Activated CD8-positive, alpha-beta T cell treated with anti-CD3 and anti-CD28 coated beads for 36 hours (primary cell): ENCODE data around the gene GRIN1. TPM values are rescaled to one million over a fixed set of nuclear protein-coding genes. Genes with fewer than 3 reads are reported as not detected.

Experiments
- ATAC-seq: fragments of 200-7000 bp; cut with Tn5 transposase; one replicate; pipeline ENCODE4 v1.10.0; 2021; ENCODE audit warnings: mild to moderate bottlenecking, moderate library complexity
- CTCF ChIA-PET: fragments of 350-600 bp; sonication (Branson Sonifier 250); formaldehyde crosslinking; loops from one replicate; lab custom pipeline; 2021; ENCODE audit warnings: antibody characterized with exemption; lab: Charles Lee
- POLR2A ChIA-PET: fragments of 350-600 bp; sonication (Branson Sonifier 250); formaldehyde crosslinking; loops from one replicate; lab custom pipeline; 2021; ENCODE audit warnings: antibody characterized with exemption; lab: Charles Lee
- DNase-seq: peaks from one replicate; pipeline ENCODE4 v3.0.0-alpha.2; 2020
- H3K27ac Mint-ChIP-seq: one replicate; pipeline ENCODE4 v1.8.0; 2021; ENCODE audit warnings: mild to moderate bottlenecking, mixed read lengths
- H3K27me3 Mint-ChIP-seq: one replicate; pipeline ENCODE4 v1.8.0; 2021; ENCODE audit warnings: mixed read lengths
- H3K36me3 Mint-ChIP-seq: one replicate; pipeline ENCODE4 v1.8.0; 2021; ENCODE audit warnings: low read depth, mixed read lengths
- H3K4me1 Mint-ChIP-seq: one replicate; pipeline ENCODE4 v1.8.0; 2021; ENCODE audit warnings: low read depth, mixed read lengths
- H3K4me3 Mint-ChIP-seq: one replicate; pipeline ENCODE4 v1.8.0; 2021; ENCODE audit warnings: mild to moderate bottlenecking, moderate library complexity, mixed read lengths
- H3K9me3 Mint-ChIP-seq: one replicate; pipeline ENCODE4 v1.8.0; 2021; ENCODE audit warnings: mixed read lengths
- intact Hi-C: fragments of 100-400 bp; cut with micrococcal nuclease; formaldehyde crosslinking; loops from one replicate; pipeline ENCODE4 v1.10.0; 2022
- total RNA-seq, 2 experiments: library from RNA; stranded (reverse); gene quantifications; one replicate each; pipeline ENCODE4 v1.2.3, GENCODE V29; 2021
- TF ChIP-seq, protein P1 (sequence below): fragments of 200-600 bp; IDR thresholded peaks from one replicate; pipeline ENCODE4 v1.8.0; 2022; ENCODE audit warnings: antibody characterized with exemption, mild to moderate bottlenecking

GRIN1 gene
- total RNA-seq, 2 experiments from 2014 or later: not detected

DNA sequence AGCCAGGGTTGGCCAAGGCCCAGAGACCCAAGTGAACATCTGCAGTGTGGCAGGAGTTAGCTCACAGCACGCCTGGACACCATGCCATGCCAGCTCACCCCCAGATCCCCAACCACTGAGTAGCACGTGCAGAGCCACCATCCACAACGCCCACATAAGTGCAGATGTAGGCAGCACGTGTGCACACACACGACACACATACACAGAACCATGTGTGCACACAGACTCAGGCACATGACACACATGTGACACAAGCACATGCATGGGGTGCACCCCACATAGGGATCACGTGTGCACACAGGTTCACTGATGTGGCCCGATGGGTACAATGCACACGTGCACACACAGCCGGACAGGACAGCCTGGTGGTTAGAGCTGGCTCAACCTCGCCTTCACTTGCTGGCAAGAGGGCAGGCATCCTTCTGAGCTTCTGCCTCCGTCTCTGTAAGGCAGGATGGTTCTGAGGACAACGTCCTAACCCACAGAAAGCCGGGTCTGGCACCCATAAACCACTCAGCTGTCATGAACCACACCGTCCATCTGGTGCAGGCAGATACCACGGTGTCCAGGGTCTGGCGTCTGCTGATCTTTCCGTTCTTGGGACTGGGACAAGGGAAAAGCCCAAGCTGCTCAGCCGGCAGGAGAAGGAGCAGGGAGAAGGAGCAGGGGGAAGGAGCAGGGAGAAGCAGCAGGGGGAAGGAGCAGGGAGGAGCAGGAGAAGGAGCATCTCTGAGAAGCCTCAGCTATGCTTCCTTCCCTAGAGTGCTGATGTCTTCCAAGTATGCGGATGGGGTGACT is 18.9 kb downstream of the GRIN1 start:
- DNase-seq (no peak), ATAC-seq (no peak)
- Mint-ChIP-seq H3K27me3 (peaks cover 41% of the 10 kb centered on the region), H3K4me3 (no peak overlapping the region), H3K36me3 (no peaks in the 10 kb centered on the region), H3K4me1 (peaks cover 18% of the 10 kb centered on the region), H3K9me3 (no peaks in the 10 kb centered on the region), H3K27ac (no peak overlapping the region)
- TF ChIP-seq, protein P1, sequence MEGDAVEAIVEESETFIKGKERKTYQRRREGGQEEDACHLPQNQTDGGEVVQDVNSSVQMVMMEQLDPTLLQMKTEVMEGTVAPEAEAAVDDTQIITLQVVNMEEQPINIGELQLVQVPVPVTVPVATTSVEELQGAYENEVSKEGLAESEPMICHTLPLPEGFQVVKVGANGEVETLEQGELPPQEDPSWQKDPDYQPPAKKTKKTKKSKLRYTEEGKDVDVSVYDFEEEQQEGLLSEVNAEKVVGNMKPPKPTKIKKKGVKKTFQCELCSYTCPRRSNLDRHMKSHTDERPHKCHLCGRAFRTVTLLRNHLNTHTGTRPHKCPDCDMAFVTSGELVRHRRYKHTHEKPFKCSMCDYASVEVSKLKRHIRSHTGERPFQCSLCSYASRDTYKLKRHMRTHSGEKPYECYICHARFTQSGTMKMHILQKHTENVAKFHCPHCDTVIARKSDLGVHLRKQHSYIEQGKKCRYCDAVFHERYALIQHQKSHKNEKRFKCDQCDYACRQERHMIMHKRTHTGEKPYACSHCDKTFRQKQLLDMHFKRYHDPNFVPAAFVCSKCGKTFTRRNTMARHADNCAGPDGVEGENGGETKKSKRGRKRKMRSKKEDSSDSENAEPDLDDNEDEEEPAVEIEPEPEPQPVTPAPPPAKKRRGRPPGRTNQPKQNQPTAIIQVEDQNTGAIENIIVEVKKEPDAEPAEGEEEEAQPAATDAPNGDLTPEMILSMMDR: no peak
- CTCF ChIA-PET: interaction anchor here (1.2 kb wide), 1 partner anchor 31 kb away, joined by 5 read pairs; no protein-coding TSS in a partner anchor
- POLR2A ChIA-PET: interaction anchor here (1.0 to 2.4 kb wide), 2 partner anchors 17 to 43 kb away, joined by 3 to 11 read pairs; no protein-coding TSS in a partner anchor
- intact Hi-C loops: no loop called here

GRCh38 chr9:137158625-137159024 is 19.7 kb downstream of the GRIN1 start:
- peaks cover 44% of the 10 kb centered on the region for H3K27me3 Mint-ChIP-seq
- ChIA-PET CTCF (no interaction called here), POLR2A (interaction anchor here (1.0 to 2.4 kb wide), 2 partner anchors 17 to 44 kb away, joined by 3 to 11 read pairs; no protein-coding TSS in a partner anchor)
- no peaks in the 10 kb centered on the region for H3K36me3 Mint-ChIP-seq
- H3K4me1 Mint-ChIP-seq: peaks cover 18% of the 10 kb centered on the region
- intact Hi-C loops: no loop called here
- H3K9me3 Mint-ChIP-seq: no peaks in the 10 kb centered on the region
- H3K4me3 Mint-ChIP-seq: no peak overlapping the region
- no peak for DNase-seq
- no peak overlapping the region for H3K27ac Mint-ChIP-seq
- TF ChIP-seq, protein P1: no peak
- no peak for ATAC-seq

DNA sequence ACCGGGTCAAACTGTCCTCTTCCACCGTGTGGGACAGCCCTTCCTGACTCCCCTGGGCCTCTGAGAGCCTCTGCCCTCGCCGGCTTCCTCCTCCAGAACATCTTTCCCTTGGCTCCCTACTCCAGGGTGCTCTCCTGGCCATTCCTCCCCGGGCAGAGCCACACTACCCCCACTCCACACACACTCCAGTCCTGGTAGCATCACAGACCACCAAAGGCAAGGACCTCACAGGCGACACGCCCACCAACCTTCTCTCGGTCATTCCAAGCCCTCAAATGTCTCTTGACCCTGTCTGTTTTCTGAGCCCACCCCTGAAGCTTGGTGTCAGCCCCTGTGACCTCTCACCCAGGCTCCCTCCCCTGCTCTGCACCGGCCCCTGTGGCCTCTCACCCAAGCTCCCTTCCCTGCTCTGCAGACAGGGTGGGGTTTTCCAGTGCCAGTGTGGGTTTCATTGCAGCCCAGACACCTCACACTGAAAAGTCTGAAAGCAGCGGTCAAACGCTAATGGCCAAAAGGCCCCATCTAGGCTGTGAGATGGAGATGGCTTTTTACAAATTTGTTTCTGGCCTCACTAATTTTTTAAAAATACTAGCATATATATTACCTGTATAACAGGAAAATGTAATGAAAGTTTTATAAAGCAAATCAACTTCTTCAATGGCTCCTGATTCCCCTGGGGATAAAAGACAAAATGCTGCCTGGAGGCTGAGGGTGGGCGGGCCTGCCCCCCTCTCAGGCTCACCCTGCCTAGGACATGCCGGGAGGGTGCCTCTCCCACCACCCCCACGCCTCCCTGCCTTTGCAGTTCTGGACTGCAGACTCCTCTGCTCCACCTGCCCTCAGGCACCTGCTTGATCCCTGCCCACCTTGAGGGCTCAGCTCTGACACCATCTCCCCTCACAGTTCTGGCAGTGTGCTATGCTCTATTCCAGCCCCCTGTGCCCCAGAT is 20.4 kb downstream of the GRIN1 start:
- DNase-seq (no peak), ATAC-seq (no peak)
- Mint-ChIP-seq H3K27me3 (peaks cover 47% of the 10 kb centered on the region), H3K36me3 (no peaks in the 10 kb centered on the region), H3K4me3 (no peak overlapping the region), H3K27ac (no peak overlapping the region), H3K9me3 (no peaks in the 10 kb centered on the region), H3K4me1 (peaks cover 18% of the 10 kb centered on the region)
- intact Hi-C loops: no loop called here
- CTCF ChIA-PET: no interaction called here
- TF ChIP-seq, protein P1: no peak
- POLR2A ChIA-PET: interaction anchor here (2.1 kb wide), 1 partner anchor 13 kb away, joined by 6 read pairs; the partner anchor contains the start of gene TMEM210

GRCh38 chr9:137160054-137160425 is 21.1 kb downstream of the GRIN1 start:
- no peak for ATAC-seq
- H3K36me3 Mint-ChIP-seq: no peaks in the 10 kb centered on the region
- peaks cover 18% of the 10 kb centered on the region for H3K4me1 Mint-ChIP-seq
- H3K27me3 Mint-ChIP-seq: peaks cover 44% of the 10 kb centered on the region
- no peak overlapping the region for H3K4me3 Mint-ChIP-seq
- H3K27ac Mint-ChIP-seq: no peak overlapping the region
- TF ChIP-seq, protein P1: no peak
- no peak for DNase-seq
- intact Hi-C loops: no loop called here
- H3K9me3 Mint-ChIP-seq: no peaks in the 10 kb centered on the region
- POLR2A ChIA-PET: interaction anchor here (2.1 kb wide), 1 partner anchor 12 kb away, joined by 6 read pairs; the partner anchor contains the start of gene TMEM210
- CTCF ChIA-PET: no interaction called here
